NB4 (cell line): ENCODE data around the gene NUP214.

Source experiments
- DNase-seq: peaks from one replicate; pipeline ENCODE4 v3.0.0; 2010; ENCODE audit warnings: low read depth
- H3K4me3 ChIP-seq: one replicate; pipeline ENCODE4 v1.5.1; 2011; ENCODE audit warnings: mild to moderate bottlenecking, low read depth, low read length, moderate library complexity
- MYC ChIP-seq: IDR thresholded peaks from 2 replicates; pipeline ENCODE4 v1.6.1; 2011; ENCODE audit warnings: low read depth, low read length
- POLR2A ChIP-seq: IDR thresholded peaks from 2 replicates; pipeline ENCODE4 v1.6.1; 2011; ENCODE audit warnings: mild to moderate bottlenecking; ENCODE audit not compliant: insufficient read length; ENCODE audit errors: extremely low read depth
- TF ChIP-seq, protein P1 (sequence below): IDR thresholded peaks from one replicate; pipeline ENCODE4 v1.5.1; 2012; ENCODE audit warnings: low read depth, low read length
- TF ChIP-seq, protein P2 (sequence below): IDR thresholded peaks from 2 replicates; pipeline ENCODE4 v1.6.1; 2011; ENCODE audit warnings: low read depth, low read length

The NUP214 gene

DNA sequence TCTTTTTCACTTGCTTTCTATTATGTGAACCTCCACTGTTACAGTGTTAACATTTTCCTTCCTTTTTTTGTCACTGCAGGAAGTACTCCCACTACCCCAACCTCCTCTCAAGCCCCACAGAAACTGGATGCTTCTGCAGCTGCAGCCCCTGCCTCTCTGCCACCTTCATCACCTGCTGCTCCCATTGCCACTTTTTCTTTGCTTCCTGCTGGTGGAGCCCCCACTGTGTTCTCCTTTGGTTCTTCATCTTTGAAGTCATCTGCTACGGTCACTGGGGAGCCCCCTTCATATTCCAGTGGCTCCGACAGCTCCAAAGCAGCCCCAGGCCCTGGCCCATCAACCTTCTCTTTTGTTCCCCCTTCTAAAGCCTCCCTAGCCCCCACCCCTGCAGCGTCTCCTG, 18.8 kb downstream of the NUP214 start:
- TF ChIP-seq, protein P1, sequence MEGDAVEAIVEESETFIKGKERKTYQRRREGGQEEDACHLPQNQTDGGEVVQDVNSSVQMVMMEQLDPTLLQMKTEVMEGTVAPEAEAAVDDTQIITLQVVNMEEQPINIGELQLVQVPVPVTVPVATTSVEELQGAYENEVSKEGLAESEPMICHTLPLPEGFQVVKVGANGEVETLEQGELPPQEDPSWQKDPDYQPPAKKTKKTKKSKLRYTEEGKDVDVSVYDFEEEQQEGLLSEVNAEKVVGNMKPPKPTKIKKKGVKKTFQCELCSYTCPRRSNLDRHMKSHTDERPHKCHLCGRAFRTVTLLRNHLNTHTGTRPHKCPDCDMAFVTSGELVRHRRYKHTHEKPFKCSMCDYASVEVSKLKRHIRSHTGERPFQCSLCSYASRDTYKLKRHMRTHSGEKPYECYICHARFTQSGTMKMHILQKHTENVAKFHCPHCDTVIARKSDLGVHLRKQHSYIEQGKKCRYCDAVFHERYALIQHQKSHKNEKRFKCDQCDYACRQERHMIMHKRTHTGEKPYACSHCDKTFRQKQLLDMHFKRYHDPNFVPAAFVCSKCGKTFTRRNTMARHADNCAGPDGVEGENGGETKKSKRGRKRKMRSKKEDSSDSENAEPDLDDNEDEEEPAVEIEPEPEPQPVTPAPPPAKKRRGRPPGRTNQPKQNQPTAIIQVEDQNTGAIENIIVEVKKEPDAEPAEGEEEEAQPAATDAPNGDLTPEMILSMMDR: no peak
- TF ChIP-seq POLR2A (no peak), MYC (no peak)
- TF ChIP-seq, protein P2, sequence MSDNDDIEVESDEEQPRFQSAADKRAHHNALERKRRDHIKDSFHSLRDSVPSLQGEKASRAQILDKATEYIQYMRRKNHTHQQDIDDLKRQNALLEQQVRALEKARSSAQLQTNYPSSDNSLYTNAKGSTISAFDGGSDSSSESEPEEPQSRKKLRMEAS: no peak
- DNase-seq: peak; percentile 33
- H3K4me3 ChIP-seq: no peak overlapping the region

DNA sequence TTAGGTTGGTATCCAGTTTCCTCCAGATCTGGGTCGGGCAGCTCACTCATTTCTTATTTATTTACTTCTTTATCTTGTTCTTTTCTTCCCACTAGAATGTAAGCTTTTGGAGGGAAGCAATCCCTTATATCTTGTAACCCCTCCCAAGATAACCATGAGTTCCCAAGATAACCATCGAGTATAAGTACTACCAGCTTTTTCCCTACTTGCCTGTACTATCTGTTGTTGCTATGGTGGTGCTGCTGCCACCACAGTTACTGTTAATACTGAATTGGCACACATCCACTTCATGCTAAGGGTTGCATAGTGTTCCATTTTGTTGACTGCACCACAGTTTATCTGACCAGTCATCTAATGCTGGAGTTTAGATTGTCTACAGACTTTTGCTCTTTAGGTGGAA, 19.9 kb downstream of the NUP214 start:
- no peak for DNase-seq
- TF ChIP-seq, protein P2: no peak
- TF ChIP-seq MYC (no peak), POLR2A (no peak)
- H3K4me3 ChIP-seq: no peak overlapping the region

DNA sequence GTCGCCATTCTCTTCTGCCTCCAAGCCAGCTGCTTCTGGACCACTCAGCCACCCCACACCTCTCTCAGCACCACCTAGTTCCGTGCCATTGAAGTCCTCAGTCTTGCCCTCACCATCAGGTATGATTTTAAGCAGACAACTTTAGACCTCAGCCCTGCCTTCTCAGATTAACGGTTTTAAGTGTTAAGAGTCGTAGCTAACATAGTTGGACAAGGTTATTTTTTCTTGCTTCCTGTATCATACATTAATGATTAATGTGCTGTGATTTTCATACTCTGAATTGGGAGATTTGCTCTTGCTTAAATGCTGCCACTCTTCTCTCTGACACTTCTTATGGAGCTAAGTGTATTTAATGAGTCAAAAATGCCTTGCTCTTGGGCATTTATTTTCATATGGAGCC, 20.8 kb downstream of the NUP214 start:
- H3K4me3 ChIP-seq: no peak overlapping the region
- TF ChIP-seq, protein P1: no peak
- TF ChIP-seq POLR2A (no peak), MYC (no peak)
- TF ChIP-seq, protein P2: no peak
- DNase-seq: no peak

DNA sequence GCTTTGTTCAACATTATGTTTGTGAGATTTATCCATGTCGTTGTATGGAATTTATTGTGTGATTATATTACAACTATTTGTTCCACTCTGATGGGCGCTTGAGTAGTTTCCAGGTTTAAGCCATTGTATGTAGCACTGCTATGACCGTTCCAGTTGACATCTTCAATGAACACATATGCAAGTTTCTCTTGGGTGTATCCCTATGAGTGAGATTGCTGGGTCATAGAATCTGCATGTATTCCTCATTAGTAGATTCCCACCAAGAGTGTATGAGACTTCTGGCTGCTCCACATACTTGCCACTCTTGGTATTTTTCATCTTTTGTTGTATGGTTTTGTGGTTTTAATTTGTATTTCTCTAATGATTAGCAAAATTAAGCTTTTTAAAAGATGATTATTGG, 22.9 kb downstream of the NUP214 start:
- H3K4me3 ChIP-seq: no peak overlapping the region
- no peak for DNase-seq
- TF ChIP-seq, protein P2: no peak
- no peak for TF ChIP-seq POLR2A
- no peak for TF ChIP-seq MYC
- TF ChIP-seq, protein P1: no peak

DNA sequence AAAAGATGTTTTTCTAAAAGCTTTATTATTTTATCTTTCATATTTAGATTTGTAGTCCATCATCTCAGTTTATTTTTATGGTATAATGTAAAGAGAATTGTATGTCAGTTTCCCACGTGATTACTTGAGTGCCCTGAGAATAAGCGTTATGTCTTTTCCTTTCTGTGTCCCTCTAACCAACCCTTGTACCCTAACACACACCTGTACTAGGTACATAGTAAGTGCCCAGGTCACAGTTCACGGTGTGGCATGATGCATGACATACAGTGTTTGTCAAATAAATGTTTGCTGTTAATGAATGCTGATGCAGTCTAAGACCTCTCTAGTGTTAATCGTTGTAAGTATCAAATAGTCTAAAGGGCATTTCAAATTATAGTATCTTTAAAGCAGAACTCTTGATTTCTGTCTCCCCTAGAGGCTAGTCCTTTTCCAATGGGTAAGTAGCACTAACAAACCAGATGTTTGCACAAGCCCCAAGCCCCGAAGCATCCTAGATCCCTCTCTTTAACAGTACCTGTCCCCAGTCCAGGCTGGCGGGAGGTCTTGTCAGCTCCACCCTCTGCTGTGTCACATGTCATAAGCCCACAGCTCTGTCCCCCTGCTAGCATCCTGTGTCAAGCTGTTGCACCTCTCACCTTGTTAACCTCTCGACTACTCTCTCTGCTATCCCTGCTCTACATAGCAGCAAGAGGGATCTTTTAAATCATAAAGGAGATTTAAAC, 23.7 kb downstream of the NUP214 start:
- no peak for DNase-seq
- no peak for TF ChIP-seq POLR2A
- TF ChIP-seq MYC: no peak
- TF ChIP-seq, protein P2: no peak
- TF ChIP-seq, protein P1: no peak
- no peak overlapping the region for H3K4me3 ChIP-seq

DNA sequence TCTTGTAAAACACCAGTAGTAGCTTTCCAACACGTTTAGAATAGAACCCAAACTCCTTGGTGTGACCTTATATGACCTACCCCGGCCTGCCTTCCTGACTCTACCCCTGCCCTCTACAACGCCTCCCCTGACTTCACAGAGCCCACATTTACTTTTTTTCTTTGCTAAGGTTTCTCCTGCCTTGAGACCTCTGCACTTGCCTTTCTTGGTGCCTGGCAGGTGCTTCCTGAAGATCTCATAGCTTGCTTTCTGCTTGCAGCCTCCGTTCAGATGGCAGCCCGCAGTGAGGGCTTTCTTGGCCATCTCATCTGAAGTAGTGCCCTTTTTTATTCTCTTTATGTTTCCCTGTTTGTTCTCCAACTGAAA, 24.3 kb downstream of the NUP214 start:
- DNase-seq: no peak
- TF ChIP-seq MYC (no peak), POLR2A (no peak)
- TF ChIP-seq, protein P2: no peak
- TF ChIP-seq, protein P1: no peak
- H3K4me3 ChIP-seq: no peak overlapping the region
